ENCODE measurements around the gene RUBCN. TPM values are rescaled to one million over a fixed set of nuclear protein-coding genes. Genes with fewer than 3 reads are reported as not detected.

The RUBCN gene
- total RNA-seq, 1 experiment from 2014 or later: 37.9 TPM

- BruUV-seq (replicated peaks): no TSS peak
- ATAC-seq: no peak
- POLR2A ChIA-PET: no interaction called here
Measured at GRCh38 chr3:197687570-197687969, 49.1 kb downstream of the RUBCN start.

GRCh38 chr3:197686899-197687298 is 49.8 kb downstream of the RUBCN start:
- ATAC-seq (no peak), DNase-seq (ENCODE audit: low read depth, low spot score) (no peak)
- Histone ChIP-seq H3K4me3 (ENCODE audit: low read depth in 2 of 2, low read length in 2 of 2) (no peak overlapping the region), H3K4me1 (ENCODE audit: control insufficient read depth, insufficient read depth, low read length) (no peaks in the 10 kb centered on the region), H3K27me3 (ENCODE audit: control insufficient read depth, insufficient read depth, low read length) (no peaks in the 10 kb centered on the region), H3K9me3 (ENCODE audit: control insufficient read depth, insufficient read depth, low read depth, low read length) (no peaks in the 10 kb centered on the region), H3K27ac (ENCODE audit: low read length) (no peak overlapping the region), H3K36me3 (ENCODE audit: control insufficient read depth, insufficient read depth, low read length) (peaks cover 1% of the 10 kb centered on the region; the same call in 1 of the 2 replicates)
- ChIA-PET CTCF (interaction anchor here (0.5 kb wide), 1 partner anchor 418 kb away, joined by 3 read pairs; no protein-coding TSS in a partner anchor), POLR2A (no interaction called here)
- in situ Hi-C loops (cut with HindIII; ENCODE audit: low pct_unique_long_range_greater_than_20kb, low sequenced_read_pairs) (no loop called here), intact Hi-C loops (cut with micrococcal nuclease; ENCODE audit: unreplicated experiment) (no loop called here)
- TF ChIP-seq REST (IDR thresholded peaks at IDR 0.05; ENCODE audit: insufficient read depth in 1 of 2, low read depth in 2 of 2, low read length in 1 of 2) (no peak), CTCF (IDR thresholded peaks at IDR 0.05) (no peak), SIN3A (IDR thresholded peaks at IDR 0.05; ENCODE audit: borderline replicate concordance, insufficient read depth, low read depth, low read length) (no peak), TCF7L2 (IDR thresholded peaks at IDR 0.05; ENCODE audit: low read depth, low read length) (no peak), POLR2AphosphoS5 (IDR thresholded peaks at IDR 0.05; ENCODE audit: low read depth, low read length) (no peak)
- BruUV-seq (replicated peaks): no TSS peak

More at GRCh38 chr3:197687570-197687969, 49.1 kb downstream of the RUBCN start:
- peaks cover 3% of the 10 kb centered on the region; the same call in 1 of the 2 replicates for H3K36me3 ChIP-seq (ENCODE audit: control insufficient read depth, insufficient read depth, low read length)
- intact Hi-C loops (cut with micrococcal nuclease; ENCODE audit: unreplicated experiment): no loop called here
- H3K27ac ChIP-seq (ENCODE audit: low read length): no peak overlapping the region
- CTCF ChIA-PET: interaction anchor here (0.5 kb wide), 1 partner anchor 419 kb away, joined by 3 read pairs; no protein-coding TSS in a partner anchor
- no peak for DNase-seq (ENCODE audit: low read depth, low spot score)
- in situ Hi-C loops (cut with HindIII; ENCODE audit: low pct_unique_long_range_greater_than_20kb, low sequenced_read_pairs): no loop called here
- H3K27me3 ChIP-seq (ENCODE audit: control insufficient read depth, insufficient read depth, low read length): no peaks in the 10 kb centered on the region
- no peaks in the 10 kb centered on the region for H3K4me1 ChIP-seq (ENCODE audit: control insufficient read depth, insufficient read depth, low read length)
- H3K4me3 ChIP-seq (ENCODE audit: low read depth in 2 of 2, low read length in 2 of 2): no peak overlapping the region
- no peaks in the 10 kb centered on the region for H3K9me3 ChIP-seq (ENCODE audit: control insufficient read depth, insufficient read depth, low read depth, low read length)
- TF ChIP-seq TCF7L2 (IDR thresholded peaks at IDR 0.05; ENCODE audit: low read depth, low read length) (no peak), POLR2AphosphoS5 (IDR thresholded peaks at IDR 0.05; ENCODE audit: low read depth, low read length) (no peak), SIN3A (IDR thresholded peaks at IDR 0.05; ENCODE audit: borderline replicate concordance, insufficient read depth, low read depth, low read length) (no peak), CTCF (IDR thresholded peaks at IDR 0.05) (no peak), REST (IDR thresholded peaks at IDR 0.05; ENCODE audit: insufficient read depth in 1 of 2, low read depth in 2 of 2, low read length in 1 of 2) (no peak)

Measured in Panc1 (cell line).